ENCODE measurements around the gene BCL2L15. TPM values are rescaled to one million over a fixed set of nuclear protein-coding genes. Genes with fewer than 3 reads are reported as not detected.
A peak's percentile ranks its signal among the peaks of the same experiment; 100 is the strongest.

The BCL2L15 gene
- total RNA-seq, 4 donors from 2014 or later, result 38.0 to 249 (median 119) TPM

GRCh38 chr1:113916974-113917373 lies 29.6 kb upstream of the BCL2L15 start:
- DNase-seq, result no peak
- TF ChIP-seq POLR2A (IDR thresholded peaks at IDR 0.05) (no peak), CTCF (IDR thresholded peaks at IDR 0.05) (no peak)
- H3K36me3 ChIP-seq, result peaks cover 0 to 2% (median 0%) of the 10 kb centered on the region in 3 donors
- no peak overlapping the region for H3K27ac ChIP-seq
- H3K4me1 ChIP-seq, result no peaks in the 10 kb centered on the region
- H3K27me3 ChIP-seq, result no peaks in the 10 kb centered on the region
- no peaks in the 10 kb centered on the region for H3K9me3 ChIP-seq
- H3K4me3 ChIP-seq, result no peak overlapping the region

GRCh38 chr1:113913887-113914664 lies 26.7 kb upstream of the BCL2L15 start:
- Histone ChIP-seq H3K27me3 (no peaks in the 10 kb centered on the region), H3K27ac (no peak overlapping the region), H3K4me3 (no peak overlapping the region), H3K4me1 (no peaks in the 10 kb centered on the region), H3K9me3 (no peaks in the 10 kb centered on the region), H3K36me3 (peaks cover 0 to 22% (median 0%) of the 10 kb centered on the region in 3 donors)
- no peak for DNase-seq
- TF ChIP-seq CTCF (IDR thresholded peaks at IDR 0.05) (no peak), POLR2A (IDR thresholded peaks at IDR 0.05) (no peak)

DNA sequence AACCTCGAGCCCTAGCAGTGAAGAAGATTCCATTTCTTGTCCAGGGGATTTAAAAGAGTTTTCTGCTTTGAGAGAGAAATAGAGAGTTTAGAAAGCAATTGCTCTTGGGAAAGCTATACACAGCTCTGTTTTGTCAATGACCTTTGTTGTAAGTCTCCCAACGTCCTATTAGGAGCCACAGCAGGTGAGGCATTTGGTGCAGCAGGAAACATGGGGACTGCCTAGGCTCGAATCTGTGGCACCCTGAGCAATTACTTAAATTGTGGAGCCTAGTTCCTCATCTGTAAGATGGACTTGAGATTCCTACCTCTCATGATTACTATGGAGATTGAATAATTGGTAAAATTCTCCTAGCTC lies 25.9 kb upstream of the BCL2L15 start:
- peaks cover 0 to 22% (median 0%) of the 10 kb centered on the region in 3 donors for H3K36me3 ChIP-seq
- H3K4me1 ChIP-seq, result no peaks in the 10 kb centered on the region
- no peaks in the 10 kb centered on the region for H3K27me3 ChIP-seq
- TF ChIP-seq POLR2A (IDR thresholded peaks at IDR 0.05), result no peak
- DNase-seq, result no peak
- H3K27ac ChIP-seq, result peak overlapping the region in 2 of 4 donors; percentile 53 to 67
- H3K9me3 ChIP-seq, result no peaks in the 10 kb centered on the region
- H3K4me3 ChIP-seq, result no peak overlapping the region

- H3K27ac ChIP-seq, result peak overlapping the region in 2 of 4 donors; percentile 53 to 67
- no peaks in the 10 kb centered on the region for H3K4me1 ChIP-seq
- H3K27me3 ChIP-seq, result no peaks in the 10 kb centered on the region
- H3K4me3 ChIP-seq, result no peak overlapping the region
- H3K36me3 ChIP-seq, result peaks cover 0 to 22% (median 0%) of the 10 kb centered on the region in 3 donors
- TF ChIP-seq CTCF (IDR thresholded peaks at IDR 0.05) (no peak), POLR2A (IDR thresholded peaks at IDR 0.05) (no peak)
- DNase-seq, result no peak
- H3K9me3 ChIP-seq, result no peaks in the 10 kb centered on the region
Observed at GRCh38 chr1:113912594-113913311, 25.4 kb upstream of the BCL2L15 start.

GRCh38 chr1:113905435-113905861 lies 18.1 kb upstream of the BCL2L15 start:
- Histone ChIP-seq H3K4me1 (peaks cover 4 to 37% (median 12%) of the 10 kb centered on the region in 4 donors), H3K36me3 (peaks cover 0 to 9% (median 0%) of the 10 kb centered on the region in 3 donors), H3K27ac (peak overlapping the region; percentile 85 to 99 (median 90)), H3K9me3 (no peaks in the 10 kb centered on the region), H3K4me3 (peak overlapping the region; percentile 70 to 85 (median 76)), H3K27me3 (no peaks in the 10 kb centered on the region)
- TF ChIP-seq POLR2A (IDR thresholded peaks at IDR 0.05) (no peak), CTCF (IDR thresholded peaks at IDR 0.05) (no peak)
- peak in 1 of 3 donors; percentile 27 for DNase-seq

All from Peyer's patch (tissue), 4 donors.